ENCODE measurements around the gene GLT6D1. TPM values are rescaled to one million over a fixed set of nuclear protein-coding genes. Genes with fewer than 3 reads are reported as not detected.

The GLT6D1 gene
- total RNA-seq, 1 experiment from 2014 or later = not detected

- Mint-ChIP-seq H3K4me3 (ENCODE audit: low read depth, unreplicated experiment) (no peak overlapping the region), H3K27me3 (ENCODE audit: unreplicated experiment) (peaks cover 32% of the 10 kb centered on the region), H3K4me1 (ENCODE audit: low read depth, unreplicated experiment) (no peaks in the 10 kb centered on the region), H3K36me3 (ENCODE audit: insufficient read depth, unreplicated experiment) (peaks cover 5% of the 10 kb centered on the region), H3K27ac (ENCODE audit: unreplicated experiment) (no peak overlapping the region), H3K9me3 (ENCODE audit: low read depth, unreplicated experiment) (no peaks in the 10 kb centered on the region)
- TF ChIP-seq CTCF (IDR thresholded peaks at IDR 0.05; ENCODE audit: unreplicated experiment) = no peak
- CTCF ChIA-PET = no interaction called here
- no TSS peak for BruUV-seq (replicated peaks)
- no peak for DNase-seq
- intact Hi-C loops (cut with micrococcal nuclease; ENCODE audit: unreplicated experiment) = no loop called here
These were observed 44.2 kb upstream of the GLT6D1 start for GRCh38 chr9:135683401-135684034.

GRCh38 chr9:135681161-135681560, 41.8 kb upstream of the GLT6D1 start:
- intact Hi-C loops (cut with micrococcal nuclease; ENCODE audit: unreplicated experiment) = no loop called here
- no TSS peak for BruUV-seq (replicated peaks)
- CTCF ChIA-PET = no interaction called here
- TF ChIP-seq CTCF (IDR thresholded peaks at IDR 0.05; ENCODE audit: unreplicated experiment) = no peak
- Mint-ChIP-seq H3K27ac (ENCODE audit: unreplicated experiment) (no peak overlapping the region), H3K4me3 (ENCODE audit: low read depth, unreplicated experiment) (no peak overlapping the region), H3K4me1 (ENCODE audit: low read depth, unreplicated experiment) (no peaks in the 10 kb centered on the region), H3K36me3 (ENCODE audit: insufficient read depth, unreplicated experiment) (peaks cover 5% of the 10 kb centered on the region), H3K9me3 (ENCODE audit: low read depth, unreplicated experiment) (no peaks in the 10 kb centered on the region), H3K27me3 (ENCODE audit: unreplicated experiment) (peaks cover 31% of the 10 kb centered on the region)
- no peak for DNase-seq

DNA sequence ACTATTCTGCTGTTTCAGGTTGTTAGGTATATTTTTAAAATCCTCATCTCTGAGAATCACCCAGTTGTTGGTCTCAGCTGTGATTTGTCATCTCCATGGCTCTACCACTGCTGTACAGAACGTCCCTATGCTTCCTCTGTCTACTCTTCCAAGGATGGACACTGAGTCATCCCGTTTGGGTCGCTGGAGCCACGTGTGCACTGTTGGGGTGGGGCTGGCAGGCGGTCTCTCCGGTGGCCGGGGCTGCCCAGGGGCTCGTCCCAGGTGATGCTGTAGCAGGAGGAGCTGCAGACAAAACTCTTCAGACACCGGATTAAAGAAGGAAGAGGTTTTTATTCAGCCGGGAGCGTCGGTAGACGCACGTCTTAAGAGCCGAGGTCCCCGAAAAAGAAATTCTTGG, 40.7 kb upstream of the GLT6D1 start:
- H3K9me3 Mint-ChIP-seq (ENCODE audit: low read depth, unreplicated experiment) = no peaks in the 10 kb centered on the region
- BruUV-seq (replicated peaks) = no TSS peak
- peaks cover 5% of the 10 kb centered on the region for H3K36me3 Mint-ChIP-seq (ENCODE audit: insufficient read depth, unreplicated experiment)
- CTCF ChIA-PET = no interaction called here
- no peak overlapping the region for H3K4me3 Mint-ChIP-seq (ENCODE audit: low read depth, unreplicated experiment)
- peaks cover 31% of the 10 kb centered on the region for H3K27me3 Mint-ChIP-seq (ENCODE audit: unreplicated experiment)
- DNase-seq = no peak
- H3K27ac Mint-ChIP-seq (ENCODE audit: unreplicated experiment) = no peak overlapping the region
- TF ChIP-seq CTCF (IDR thresholded peaks at IDR 0.05; ENCODE audit: unreplicated experiment) = no peak
- intact Hi-C loops (cut with micrococcal nuclease; ENCODE audit: unreplicated experiment) = no loop called here
- H3K4me1 Mint-ChIP-seq (ENCODE audit: low read depth, unreplicated experiment) = no peaks in the 10 kb centered on the region

DNA sequence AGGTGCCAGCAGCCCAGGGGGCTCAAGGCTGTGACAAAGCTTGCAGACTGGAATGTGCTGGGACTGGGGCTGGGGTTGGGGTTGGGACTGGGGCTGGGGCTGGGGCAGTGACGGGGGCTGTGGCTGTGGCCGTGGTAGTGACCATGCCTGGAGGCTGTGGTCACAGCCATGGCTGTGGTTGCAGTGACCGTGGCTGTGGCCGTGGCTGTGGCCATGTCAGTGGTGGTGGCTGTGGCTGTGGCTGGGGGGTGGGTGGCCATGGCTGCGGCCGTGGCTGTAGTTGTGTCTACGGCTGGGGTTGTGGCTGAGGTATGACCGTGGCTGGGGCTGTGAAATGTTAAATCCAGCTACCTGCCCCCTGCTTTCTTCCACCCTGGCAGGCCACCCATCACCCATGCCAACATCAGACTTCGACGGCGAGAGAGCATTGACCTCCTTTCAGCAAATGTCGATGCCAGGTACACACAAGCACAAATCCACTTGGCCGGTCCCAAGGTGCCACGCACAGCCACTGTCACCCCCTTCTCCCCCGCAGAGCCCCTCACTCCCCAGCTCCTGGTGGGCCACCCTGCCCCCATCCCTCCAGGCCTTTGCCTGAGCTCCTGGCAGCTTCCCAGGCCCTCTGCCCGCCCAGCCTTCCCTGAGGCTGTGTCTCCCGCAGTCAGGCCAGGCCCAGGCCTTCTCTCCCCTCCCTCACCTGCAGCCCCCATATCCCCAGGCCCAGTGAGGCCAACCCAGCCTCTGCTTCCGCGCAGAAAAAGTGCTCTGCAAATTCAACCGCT, 39.1 kb upstream of the GLT6D1 start:
- H3K4me1 Mint-ChIP-seq (ENCODE audit: low read depth, unreplicated experiment) = no peaks in the 10 kb centered on the region
- H3K27ac Mint-ChIP-seq (ENCODE audit: unreplicated experiment) = no peak overlapping the region
- intact Hi-C loops (cut with micrococcal nuclease; ENCODE audit: unreplicated experiment) = no loop called here
- BruUV-seq (replicated peaks) = no TSS peak
- CTCF ChIA-PET = no interaction called here
- H3K4me3 Mint-ChIP-seq (ENCODE audit: low read depth, unreplicated experiment) = no peak overlapping the region
- peaks cover 5% of the 10 kb centered on the region for H3K36me3 Mint-ChIP-seq (ENCODE audit: insufficient read depth, unreplicated experiment)
- no peak for DNase-seq
- H3K27me3 Mint-ChIP-seq (ENCODE audit: unreplicated experiment) = peaks cover 45% of the 10 kb centered on the region
- no peak for TF ChIP-seq CTCF (IDR thresholded peaks at IDR 0.05; ENCODE audit: unreplicated experiment)
- no peaks in the 10 kb centered on the region for H3K9me3 Mint-ChIP-seq (ENCODE audit: low read depth, unreplicated experiment)

All from Calu3 (cell line).